H1 (cell line): ENCODE data around the gene OR4E2. TPM values are rescaled to one million over a fixed set of nuclear protein-coding genes. Genes with fewer than 3 reads are reported as not detected.

Source experiments
- ATF3 ChIP-seq: IDR thresholded peaks from 2 replicates; pipeline ENCODE4 v1.6.1; 2011; ENCODE audit warnings: low read depth, mild to moderate bottlenecking, low read length; ENCODE audit not compliant: insufficient read depth
- SIN3A ChIP-seq, 2 experiments: IDR thresholded peaks in 1 of 2; conservative IDR thresholded peaks in 1 of 2; 2 replicates each; pipeline ENCODE4 v1.6.1; 2011 to 2012; ENCODE audit warnings: low read length in 2 of 2, improper control_type of control experiment in 1 of 2, low read depth in 1 of 2, mild to moderate bottlenecking in 1 of 2
- polyA plus RNA-seq, 7 experiments: library from polyadenylated mRNA; depleted of rRNA in 3 of 7; stranded (reverse) in 5 of 7; unstranded in 2 of 7; fragments of >200 nt in 5 of 7; fragments of 200-250 nt in 2 of 7; gene quantifications; 1 replicate in 5 of 7; 2 replicates in 1 of 7; 4 replicates in 1 of 7; pipeline versions ENCODE4 v1.2.1 to v1.2.3, GENCODE V29; 2011 to 2013; ENCODE audit warnings: missing spikeins in 2 of 7, mixed read lengths in 2 of 7
- total RNA-seq: library from RNA; stranded (reverse); fragmentation: NEBNext Ultra II Directional; extraction: Animal tissue kit (Norgen Biotek cat#: 25700); gene quantifications from 2 replicates; pipeline ENCODE4 v1.2.1, GENCODE V29; 2021

OR4E2 gene
- total and polyA plus RNA-seq, 2 of the 8 experiments (the other 6 are each of a cell fraction or from before 2014, with no cell fraction given) = not detected

- no peak for TF ChIP-seq ATF3
- no peak for TF ChIP-seq SIN3A (conservative IDR thresholded peaks at IDR 0.05 in 1 of 2, IDR thresholded peaks at IDR 0.05 in 1 of 2; ENCODE audit: low read depth in 1 of 2, low read length in 2 of 2)
Measured at GRCh38 chr14:21642683-21643082, 11.0 kb upstream of the OR4E2 start (continued).
